ENCODE data around the gene TBCD. TPM values are rescaled to one million over a fixed set of nuclear protein-coding genes. Genes with fewer than 3 reads are reported as not detected.

The TBCD gene
- total RNA-seq, 2 experiments from 2014 or later, result 77.8 to 85.8 TPM

GRCh38 chr17:82890339-82890730 lies 138.5 kb downstream of the TBCD start:
- POLR2A ChIA-PET, result no interaction called here

DNA sequence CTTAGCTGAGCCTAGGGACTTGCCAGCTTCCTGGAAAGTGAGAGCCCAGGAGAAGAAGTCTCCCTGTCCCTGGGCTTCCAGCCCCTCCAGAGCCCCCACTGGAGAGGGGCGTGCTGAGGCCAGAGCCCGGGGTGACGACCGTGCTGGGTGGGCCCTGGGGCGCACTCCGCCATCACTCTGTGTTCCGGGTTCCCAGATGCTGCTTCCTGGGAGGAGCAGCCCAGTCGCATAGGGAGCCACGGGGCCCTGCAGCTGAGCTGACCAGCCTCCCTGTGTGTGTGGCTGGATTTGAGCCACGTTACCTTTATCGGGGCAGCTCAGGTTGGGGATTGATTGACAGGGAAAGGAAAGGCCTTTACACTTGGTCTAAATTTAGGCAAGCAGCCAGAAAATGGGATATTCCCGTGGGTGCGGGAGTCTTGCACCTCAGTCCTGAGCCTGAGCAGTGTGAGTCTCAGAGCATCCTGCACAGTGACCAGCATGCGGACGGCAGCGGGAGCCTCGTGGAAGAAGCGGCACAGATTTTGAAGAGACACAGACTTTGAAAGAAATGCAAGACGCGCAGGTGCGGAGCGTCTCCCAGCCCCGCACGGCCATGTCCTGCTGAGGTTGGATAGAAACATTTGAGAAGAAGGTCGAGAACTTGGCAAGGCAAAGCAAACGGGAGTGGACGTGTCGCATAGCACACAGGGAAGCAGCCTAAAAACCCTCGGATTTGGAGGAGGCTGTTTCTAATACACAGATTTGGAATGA lies 139.2 kb downstream of the TBCD start:
- ATAC-seq (no peak), DNase-seq (no peak)
- no peaks in the 10 kb centered on the region for H3K9me3 Mint-ChIP-seq
- no peak for TF ChIP-seq CTCF (IDR thresholded peaks at IDR 0.05)
- ChIA-PET POLR2A (interaction anchor here (0.8 to 1.2 kb wide), 2 partner anchors 13 to 14 kb away, joined by 3 read pairs; no protein-coding TSS in a partner anchor), CTCF (interaction anchor here (1.6 kb wide), 1 partner anchor 223 kb away, joined by 3 read pairs; no protein-coding TSS in a partner anchor)
- H3K4me3 Mint-ChIP-seq, result no peak overlapping the region
- H3K27me3 Mint-ChIP-seq, result no peaks in the 10 kb centered on the region
- peaks cover 50% of the 10 kb centered on the region for H3K4me1 Mint-ChIP-seq (ENCODE audit: low read depth)
- no peak overlapping the region for H3K27ac Mint-ChIP-seq
- peaks cover 25% of the 10 kb centered on the region for H3K36me3 Mint-ChIP-seq (ENCODE audit: low read depth)
- intact Hi-C loops (cut with micrococcal nuclease), result no loop called here

More at GRCh38 chr17:82890339-82890730, 138.5 kb downstream of the TBCD start:
- Mint-ChIP-seq H3K4me3 (no peak overlapping the region), H3K27me3 (no peaks in the 10 kb centered on the region), H3K27ac (no peak overlapping the region), H3K9me3 (no peaks in the 10 kb centered on the region), H3K4me1 (ENCODE audit: low read depth) (peaks cover 53% of the 10 kb centered on the region), H3K36me3 (ENCODE audit: low read depth) (peaks cover 22% of the 10 kb centered on the region)
- no peak for TF ChIP-seq CTCF (IDR thresholded peaks at IDR 0.05)
- CTCF ChIA-PET, result interaction anchor here (1.6 kb wide), 1 partner anchor 222 kb away, joined by 3 read pairs; no protein-coding TSS in a partner anchor
- intact Hi-C loops (cut with micrococcal nuclease), result no loop called here
- no peak for ATAC-seq
- DNase-seq, result no peak

DNA sequence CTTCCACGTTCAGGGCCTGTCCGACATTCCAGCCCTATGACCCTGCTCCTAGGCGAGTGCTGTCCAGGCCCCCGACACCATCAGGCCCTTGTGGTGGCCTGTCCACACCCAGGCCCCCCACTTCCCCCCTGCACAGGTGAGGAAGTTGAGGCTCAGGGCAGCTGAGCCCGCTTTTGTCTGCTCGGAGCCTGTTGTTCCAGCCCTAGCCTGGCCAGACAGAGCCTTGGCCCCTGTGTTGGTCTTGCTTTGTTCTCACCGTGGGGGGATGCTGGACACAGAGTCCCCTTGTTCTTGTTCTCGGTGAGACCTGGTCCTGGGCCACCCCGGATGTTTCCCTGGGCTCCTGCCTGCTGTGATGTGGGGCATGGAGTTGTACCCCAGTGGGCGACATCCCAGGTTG lies 140.0 kb downstream of the TBCD start:
- no peak for DNase-seq
- intact Hi-C loops (cut with micrococcal nuclease), result no loop called here

DNA sequence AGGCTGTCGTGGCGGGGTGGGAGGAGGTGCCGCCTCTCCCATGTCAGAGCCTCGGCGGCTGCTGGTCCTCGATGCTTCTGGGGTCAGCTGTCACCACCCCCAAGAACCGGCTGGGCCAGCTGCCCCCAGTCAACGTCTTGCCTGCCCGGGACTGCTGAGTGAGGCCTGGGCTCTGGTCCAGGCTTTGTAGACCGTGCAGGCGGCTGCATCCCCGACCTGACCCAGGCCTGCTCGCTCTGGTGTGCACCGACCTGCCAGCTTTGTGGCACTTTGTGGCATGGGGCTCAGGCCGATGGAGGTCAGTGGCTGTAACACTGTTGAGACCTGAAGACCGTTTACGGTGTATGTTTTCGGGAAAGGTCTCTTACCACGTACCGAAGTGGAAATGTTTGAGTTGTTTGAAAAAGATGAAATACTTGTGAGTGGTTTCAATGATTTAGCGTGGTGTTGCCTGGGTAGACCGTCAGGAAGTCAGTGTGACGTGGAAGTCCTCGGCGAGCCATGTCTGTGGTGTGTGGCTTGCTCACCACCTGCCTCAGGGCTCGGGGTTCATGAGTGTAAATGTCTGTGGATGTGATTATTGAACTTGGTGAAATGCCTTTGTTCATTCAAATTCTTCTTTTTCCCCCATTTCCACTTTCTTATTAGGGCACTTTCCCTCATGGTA lies 141.2 kb downstream of the TBCD start:
- H3K9me3 Mint-ChIP-seq, result no peaks in the 10 kb centered on the region
- DNase-seq (peak; percentile 77), ATAC-seq (peak; percentile 90)
- no peak for TF ChIP-seq CTCF (IDR thresholded peaks at IDR 0.05)
- POLR2A ChIA-PET, result interaction anchor here (0.9 to 1.1 kb wide), 2 partner anchors 10 to 29 kb away, joined by 3 to 4 read pairs; no protein-coding TSS in a partner anchor
- H3K27me3 Mint-ChIP-seq, result no peaks in the 10 kb centered on the region
- intact Hi-C loops (cut with micrococcal nuclease), result no loop called here
- CTCF ChIA-PET, result interaction anchor here (1.0 to 1.8 kb wide), 7 partner anchors 9 to 224 kb away, joined by 3 to 5 read pairs (median 4); no protein-coding TSS in a partner anchor
- H3K4me1 Mint-ChIP-seq (ENCODE audit: low read depth), result peaks cover 35% of the 10 kb centered on the region
- peak overlapping the region; percentile 90 for H3K27ac Mint-ChIP-seq
- peak overlapping the region; percentile 60 for H3K4me3 Mint-ChIP-seq
- H3K36me3 Mint-ChIP-seq (ENCODE audit: low read depth), result peaks cover 17% of the 10 kb centered on the region

More for the DNA sequence above, 140.0 kb downstream of the TBCD start:
- POLR2A ChIA-PET, result interaction anchor here (1.1 to 1.2 kb wide), 2 partner anchors 15 to 28 kb away, joined by 3 to 4 read pairs; no protein-coding TSS in a partner anchor
- Mint-ChIP-seq H3K27me3 (no peaks in the 10 kb centered on the region), H3K9me3 (no peaks in the 10 kb centered on the region), H3K36me3 (ENCODE audit: low read depth) (peaks cover 25% of the 10 kb centered on the region), H3K27ac (no peak overlapping the region), H3K4me1 (ENCODE audit: low read depth) (peaks cover 44% of the 10 kb centered on the region), H3K4me3 (no peak overlapping the region)
- TF ChIP-seq CTCF (IDR thresholded peaks at IDR 0.05), result no peak
- CTCF ChIA-PET, result interaction anchor here (1.3 to 1.4 kb wide), 2 partner anchors 8 to 223 kb away, joined by 3 to 4 read pairs; no protein-coding TSS in a partner anchor
- ATAC-seq, result no peak

Data from activated CD8-positive, alpha-beta T cell treated with anti-CD3 and anti-CD28 coated beads for 36 hours (primary cell).